Activated CD8-positive, alpha-beta memory T cell treated with anti-CD3 and anti-CD28 coated beads for 1 hour (primary cell): Measurements from ENCODE around the gene ZNF81.
"Not testable (repeated sequence)": the region's sequence is repeated elsewhere in the genome, so short reads cannot be mapped to it uniquely, and the experiment has no call there.

Source experiments
- DNase-seq, 2 donors: peaks; one replicate each; pipeline ENCODE4 v3.0.0-alpha.2; 2020; ENCODE audit warnings: low read depth in 1 of 2; ENCODE audit errors: extremely low read depth in 1 of 2

The ZNF81 gene

DNA sequence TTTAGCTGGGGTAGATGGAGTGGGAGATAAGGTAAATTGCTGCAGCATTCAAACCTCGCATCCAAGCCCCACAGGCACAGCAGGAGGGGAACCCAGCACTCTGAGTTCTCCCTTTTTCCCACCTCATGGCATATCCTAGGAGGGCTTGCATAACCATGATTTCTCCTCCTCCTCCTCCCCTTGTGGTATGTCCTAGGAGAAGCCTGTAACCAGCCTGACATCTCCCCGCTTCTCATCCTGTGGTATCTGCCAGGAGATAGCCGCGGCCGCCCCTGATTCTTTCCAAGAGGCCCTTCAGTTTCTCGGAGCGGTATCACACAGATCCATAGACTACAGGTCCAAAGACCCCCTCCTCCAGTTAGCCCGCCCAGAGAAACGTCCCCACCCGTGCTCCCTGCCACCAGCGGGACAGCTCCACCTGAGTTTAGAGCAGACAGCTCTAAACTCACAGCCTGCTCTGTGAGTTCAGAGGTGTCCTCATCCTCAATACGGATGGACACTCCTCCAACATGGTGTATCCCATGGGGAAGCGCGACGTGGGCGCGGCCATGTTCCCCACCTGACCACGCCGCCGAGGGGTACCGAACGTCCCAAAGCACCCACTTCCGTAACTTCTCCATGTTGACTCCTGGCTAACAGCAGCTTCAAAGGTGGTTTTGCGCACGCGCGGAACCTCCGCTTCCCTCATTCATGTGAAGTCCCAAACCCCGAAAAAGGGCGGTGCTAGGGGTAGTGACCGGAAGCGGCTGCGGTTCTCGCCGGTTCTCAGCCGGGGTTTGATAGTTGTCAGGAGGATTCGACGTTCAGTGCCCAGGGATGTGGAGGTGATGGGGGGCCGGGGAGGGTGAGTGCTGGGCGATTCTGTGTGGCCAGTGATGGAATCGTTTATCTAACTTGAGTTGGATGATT is at the start of gene ZNF81:
Gene ZNF81, plus strand, starts transcription at position 739 of the 909 bp plus-strand sequence. CDS start 9,366 bp downstream, outside the sequence.
- DNase-seq: peak; percentile 78 to 89

DNA sequence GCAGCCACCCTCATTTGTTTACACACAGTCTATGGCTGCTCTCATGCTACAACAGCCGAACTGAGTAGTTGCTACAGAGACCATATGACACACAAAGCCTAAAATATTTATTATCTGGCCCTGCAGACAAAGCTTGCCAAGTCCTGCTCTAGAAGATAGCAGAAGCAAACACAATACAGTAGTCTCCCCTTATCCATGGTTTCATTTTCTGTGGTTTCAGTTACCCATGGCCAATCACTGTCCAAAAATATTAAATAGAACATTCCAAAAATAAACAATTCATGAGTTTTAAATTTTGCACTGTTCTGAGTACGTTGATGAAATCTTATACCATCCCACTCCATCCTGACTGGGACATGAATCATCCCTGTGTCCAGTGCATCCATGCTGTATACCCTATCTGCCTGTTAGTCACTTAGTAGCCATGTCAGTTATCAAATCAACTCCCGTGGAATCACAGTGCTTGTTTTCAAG is 40.2 kb upstream of the ZNF81 start:
- DNase-seq: no peak

DNA sequence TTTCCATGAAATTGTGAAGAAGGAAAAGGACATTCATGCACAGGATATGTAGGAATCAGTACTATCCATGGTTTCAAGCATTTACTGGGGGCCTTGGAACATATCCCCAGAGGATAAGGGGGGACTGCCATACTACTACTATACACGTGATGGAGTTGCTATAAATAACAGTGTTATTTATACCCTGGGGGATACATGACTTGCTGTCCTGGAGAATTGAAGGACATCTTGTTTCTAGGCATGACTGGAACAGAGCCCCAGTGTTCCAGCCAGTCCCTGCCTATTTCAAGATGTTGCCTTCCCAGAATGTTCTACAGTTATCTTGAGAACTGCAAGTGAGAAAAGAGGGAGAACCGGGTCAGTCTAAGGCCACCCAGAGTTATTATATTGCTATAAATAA is 39.6 kb upstream of the ZNF81 start:
- DNase-seq: no peak

DNA sequence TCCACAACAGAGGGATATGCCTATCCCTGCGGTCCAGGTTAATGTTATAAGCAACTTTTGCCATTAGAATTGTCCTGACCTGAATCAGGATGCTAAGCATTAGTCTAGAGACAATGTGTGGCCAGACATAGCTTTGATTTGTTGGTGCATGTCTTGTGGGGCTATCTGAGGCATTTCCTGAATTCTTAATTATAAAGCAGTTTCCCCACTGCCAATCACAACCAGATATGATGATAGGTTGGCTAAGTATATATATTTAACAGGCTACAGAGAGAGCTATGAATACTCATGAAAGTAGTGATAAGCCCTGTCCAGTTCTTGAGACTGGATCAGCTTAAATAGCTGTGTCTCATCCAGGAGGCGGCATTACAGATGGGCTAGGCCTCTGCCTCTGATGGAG is 37.8 kb upstream of the ZNF81 start:
- DNase-seq: no peak

DNA sequence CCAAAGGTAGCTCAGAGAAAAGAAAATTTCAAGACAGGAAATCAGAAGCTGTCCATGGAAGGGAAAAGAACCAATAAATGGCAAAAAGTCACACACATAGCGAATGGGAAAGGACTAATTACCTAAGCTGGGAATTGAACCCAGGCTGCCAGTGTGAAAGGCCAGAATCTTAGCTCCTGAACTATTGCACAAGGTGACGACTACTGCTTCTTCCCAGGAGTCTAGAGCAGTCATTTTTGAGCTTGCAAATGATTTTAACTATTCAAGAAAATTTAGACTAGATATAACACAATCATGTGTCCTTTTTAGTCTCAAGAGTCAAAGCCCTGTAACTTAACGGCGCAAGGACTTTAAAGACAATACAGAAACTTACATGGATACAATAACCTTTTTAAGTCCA is 34.1 kb upstream of the ZNF81 start:
- DNase-seq: no peak

DNA sequence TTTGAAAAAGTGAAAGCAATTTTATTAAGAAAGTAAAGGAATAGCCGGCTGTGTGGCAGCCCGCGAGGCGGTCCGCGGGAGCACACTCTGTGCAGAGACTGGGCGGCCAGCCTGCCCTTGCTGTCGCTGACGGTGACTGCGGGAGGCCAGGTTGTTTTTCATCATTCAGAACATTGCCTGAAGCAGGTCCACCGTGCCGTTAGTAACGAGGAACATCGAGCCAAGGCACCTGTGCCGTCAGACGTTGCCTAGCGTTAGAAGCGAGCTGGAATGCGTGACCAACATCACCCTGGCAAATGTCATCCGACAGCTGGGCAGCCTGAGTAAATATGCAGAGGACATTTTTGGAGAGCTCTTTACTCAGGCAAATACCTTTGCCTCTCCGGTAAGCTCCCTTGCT is 33.6 kb upstream of the ZNF81 start:
- not testable (repeated sequence) for DNase-seq

DNA sequence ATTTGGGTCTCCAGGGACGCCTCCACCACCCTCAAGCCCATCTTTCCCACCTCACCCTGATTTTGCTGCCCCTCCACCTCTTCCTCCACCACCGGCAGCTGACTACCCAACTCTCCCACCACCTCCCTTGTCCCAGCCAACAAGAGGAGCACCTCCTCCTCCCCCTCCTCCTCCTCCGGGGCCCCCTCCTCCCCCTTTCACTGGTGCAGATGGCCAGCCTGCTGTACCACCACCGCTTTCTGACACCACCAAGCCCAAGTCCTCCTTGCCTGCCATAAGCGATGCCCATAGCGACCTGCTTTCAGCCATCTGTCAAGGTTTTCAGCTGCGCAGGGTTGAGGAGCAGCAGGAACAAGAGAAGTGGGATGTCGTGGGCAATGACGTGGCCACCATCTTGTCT is 32.4 kb upstream of the ZNF81 start:
- no peak for DNase-seq

DNA sequence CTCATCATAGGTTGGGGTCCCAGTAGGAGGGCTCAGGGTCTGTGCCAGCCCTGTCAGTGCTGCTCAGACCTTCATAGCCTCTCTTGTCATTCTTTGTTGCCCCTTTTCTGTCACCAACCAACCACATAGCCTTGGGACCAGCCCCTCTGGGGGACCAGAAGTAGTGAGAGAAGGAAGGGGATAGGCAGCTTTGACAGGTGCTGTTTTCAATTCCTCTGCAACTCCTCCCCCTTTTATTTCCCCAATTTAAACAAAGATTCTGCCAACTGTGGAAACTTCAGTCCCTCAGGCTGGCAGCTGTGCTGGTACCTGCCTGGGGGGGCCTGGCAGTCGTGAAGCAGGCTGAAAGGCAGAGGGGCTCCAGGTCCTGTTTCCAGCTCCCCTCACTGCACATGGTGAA is 30.9 kb upstream of the ZNF81 start:
- DNase-seq: not testable (repeated sequence)

DNA sequence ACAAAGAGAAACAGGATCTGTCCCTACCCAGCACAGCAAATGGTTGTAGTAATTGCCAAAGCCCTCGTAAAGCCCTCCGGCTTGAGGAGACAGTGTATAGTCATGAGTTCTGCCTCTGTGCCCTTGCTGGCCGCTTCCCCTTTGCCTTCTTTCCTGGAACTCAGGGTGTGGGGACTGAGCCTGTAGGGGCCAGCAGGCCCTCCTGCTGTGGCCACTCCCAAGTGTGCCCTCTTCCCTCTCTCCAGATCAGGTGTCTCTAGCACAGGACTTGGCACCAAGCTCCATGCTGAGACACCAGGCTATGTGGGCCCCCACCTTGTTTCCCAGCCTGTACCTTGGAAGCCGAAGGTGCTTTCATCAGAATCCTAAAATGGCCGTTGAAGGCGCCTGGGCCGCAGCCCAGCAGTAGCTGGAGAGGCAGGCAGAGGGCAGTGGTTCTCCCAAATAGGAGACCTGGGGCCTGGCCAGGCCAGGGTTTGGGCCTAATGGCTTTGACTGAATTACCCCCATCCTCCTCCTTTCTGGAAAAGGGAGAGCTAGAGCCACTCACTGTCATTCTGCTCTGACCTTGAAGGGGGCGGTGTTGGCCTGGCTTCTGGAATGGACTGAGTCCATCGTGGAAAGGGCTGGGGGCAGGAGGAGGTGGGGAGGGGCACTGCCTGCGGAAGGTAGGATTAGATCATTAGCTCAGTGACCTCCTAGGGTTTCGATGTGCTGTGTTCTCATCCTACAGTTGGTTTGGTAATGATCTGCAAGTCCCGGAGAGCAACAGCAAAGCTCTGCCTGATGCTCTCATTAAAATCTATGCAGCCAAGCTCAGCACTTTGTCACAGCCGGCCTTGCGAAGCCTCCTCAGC is 30.1 kb upstream of the ZNF81 start:
- DNase-seq: not testable (repeated sequence)

DNA sequence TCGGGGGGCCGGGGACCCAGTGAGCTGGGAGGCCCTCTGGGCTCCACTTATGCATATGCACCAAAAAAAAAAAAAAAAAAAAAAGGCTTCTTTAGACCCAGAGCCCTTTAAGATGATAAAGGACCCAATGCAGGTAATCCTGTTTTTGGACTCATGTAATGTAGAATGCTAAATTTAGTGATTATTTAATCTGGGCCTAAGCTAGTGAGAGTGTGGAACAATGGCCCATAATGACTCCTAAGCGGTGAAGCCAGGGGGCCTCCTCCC is 29.5 kb upstream of the ZNF81 start:
- DNase-seq: not testable (repeated sequence)

DNA sequence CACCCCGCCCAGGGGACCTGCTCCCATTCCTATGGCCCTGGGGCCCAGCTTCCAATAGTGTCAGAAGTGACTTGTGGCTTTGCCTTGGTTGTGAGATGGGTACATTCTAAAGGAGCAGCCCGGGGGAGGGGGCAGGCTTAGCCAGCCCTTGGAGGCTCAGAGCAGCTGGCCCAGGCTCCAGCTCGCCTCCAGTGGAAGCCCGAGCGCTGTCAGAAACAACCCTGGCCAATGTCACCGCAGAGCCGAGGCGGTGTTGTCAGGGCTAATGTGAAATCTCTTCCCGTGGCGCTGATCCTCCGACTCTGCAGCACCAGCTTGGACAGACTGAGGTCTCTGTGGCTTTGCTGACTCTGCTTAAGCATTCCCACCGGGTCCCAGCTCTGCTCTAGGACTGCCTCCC is 29.2 kb upstream of the ZNF81 start:
- no peak for DNase-seq

DNA sequence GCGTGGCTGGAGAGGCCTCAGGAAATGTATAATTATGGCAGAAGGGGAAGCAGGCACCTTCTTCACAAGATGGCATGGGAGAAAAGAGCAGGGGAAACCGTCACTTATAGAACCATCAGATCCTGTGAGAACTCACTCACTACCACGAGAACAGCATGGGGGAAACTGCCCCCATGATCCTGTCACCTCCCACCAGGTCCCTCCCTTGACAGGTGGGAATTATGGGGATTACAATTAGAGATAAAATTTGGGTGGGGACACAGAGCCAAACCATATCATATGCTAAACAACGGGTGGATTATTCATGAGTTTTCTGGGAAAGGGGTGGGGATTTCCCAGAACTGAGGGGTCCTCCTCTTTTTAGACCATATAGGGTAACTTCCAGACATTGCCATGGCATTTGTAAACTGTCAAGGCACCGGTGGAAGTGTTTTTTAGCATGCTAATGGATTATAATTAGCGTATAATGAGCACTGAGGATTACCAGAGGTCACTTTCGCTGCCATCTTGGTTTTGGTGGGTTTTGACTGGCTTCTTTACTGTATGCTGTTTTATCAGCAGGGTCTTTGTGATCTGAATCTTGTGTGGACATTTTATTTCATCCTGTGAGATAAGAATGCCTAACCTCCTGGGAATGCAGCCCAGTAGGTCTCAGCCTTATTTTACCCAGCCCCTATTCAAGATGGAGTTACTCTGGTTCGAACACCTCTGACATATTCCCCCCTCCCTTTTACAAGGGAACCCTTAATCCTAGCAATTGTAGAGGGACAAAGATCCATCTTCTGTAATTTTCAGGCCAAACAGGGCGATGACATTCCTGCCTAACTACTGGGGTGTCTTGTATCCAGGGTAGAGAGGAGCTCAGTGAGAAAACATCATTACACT is 27.6 kb upstream of the ZNF81 start:
- no peak for DNase-seq

DNA sequence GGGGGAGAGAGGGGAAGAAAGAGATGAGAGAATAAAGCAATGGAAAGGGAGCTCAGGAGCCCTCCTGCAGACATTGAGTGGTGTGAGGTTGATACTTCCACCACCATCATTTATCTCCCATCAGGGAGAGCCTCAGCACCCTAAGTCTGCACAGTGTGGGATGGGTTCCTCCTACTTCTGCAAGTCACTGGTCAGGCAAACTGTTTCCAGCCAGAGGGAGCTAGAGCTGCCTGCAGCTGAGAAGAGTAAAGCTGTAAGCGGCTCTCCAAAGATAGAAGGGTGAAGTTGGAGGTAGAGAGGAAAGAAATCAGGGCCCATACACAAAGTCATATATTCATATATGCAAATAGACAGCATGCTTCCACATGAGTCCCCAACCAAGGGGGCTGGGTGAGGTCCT is 21.9 kb upstream of the ZNF81 start:
- DNase-seq: no peak

DNA sequence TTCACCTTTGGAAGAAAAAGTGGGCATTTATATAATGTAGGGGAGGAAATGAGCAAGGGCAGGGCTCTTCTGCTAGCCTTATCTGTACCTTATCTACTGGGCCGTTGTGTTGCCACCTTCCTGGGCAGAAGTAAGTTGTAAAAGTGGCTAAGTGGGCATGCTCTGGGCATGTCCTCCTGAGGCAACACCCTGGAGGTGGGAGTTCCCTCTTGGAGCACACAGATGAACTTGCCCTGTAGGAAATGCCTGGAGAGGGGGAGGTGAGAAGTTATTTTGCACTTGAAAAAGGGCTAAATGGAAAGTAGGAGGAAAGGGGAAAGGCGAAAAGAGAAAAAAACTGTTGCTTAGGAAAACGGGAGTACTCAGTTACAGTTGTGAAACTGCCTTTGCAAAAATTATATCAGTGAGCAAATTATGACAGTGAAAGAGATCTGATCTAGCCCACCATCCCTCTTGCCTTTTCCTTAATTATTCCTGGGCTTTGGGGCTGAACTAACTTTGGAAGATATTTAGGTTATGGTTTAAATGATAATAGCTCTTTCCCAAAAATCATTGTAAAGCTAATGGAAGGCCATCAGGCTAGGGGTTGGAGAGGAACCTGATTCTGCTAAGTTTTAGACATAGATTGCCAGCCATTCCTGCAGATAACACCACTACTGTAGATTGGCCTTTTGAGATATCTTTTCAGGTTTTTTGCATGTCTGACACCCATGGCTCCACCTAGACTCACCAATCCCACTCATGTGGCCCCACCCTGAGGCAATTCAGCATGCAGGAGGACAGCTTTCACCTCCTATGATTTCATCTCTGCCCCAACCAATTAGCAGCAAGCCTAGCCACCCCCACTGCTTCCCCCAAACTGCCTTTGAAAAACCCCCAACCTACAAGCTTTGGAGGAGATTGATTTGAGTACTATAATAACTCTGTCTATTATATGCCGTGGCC is 20.5 kb upstream of the ZNF81 start:
- DNase-seq: no peak

DNA sequence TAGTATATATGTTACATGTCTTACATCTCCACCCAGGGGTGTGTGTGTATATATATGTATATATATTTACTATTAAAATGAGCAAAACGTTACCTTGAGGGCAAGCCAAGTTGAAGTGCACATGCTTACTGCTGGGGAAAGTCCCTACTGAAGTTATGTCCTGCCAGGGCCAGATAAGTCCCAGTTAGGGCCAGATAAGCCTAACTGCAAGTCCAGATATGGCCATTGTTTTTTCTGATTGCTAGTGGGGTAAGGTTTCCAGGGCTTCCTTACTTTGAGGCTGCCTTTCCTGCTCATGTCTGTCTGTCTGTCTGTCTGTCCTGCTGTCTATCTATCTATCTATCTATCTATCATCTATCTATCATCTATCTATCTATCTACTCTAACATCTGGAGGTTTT is 19.3 kb upstream of the ZNF81 start:
- DNase-seq: no peak

DNA sequence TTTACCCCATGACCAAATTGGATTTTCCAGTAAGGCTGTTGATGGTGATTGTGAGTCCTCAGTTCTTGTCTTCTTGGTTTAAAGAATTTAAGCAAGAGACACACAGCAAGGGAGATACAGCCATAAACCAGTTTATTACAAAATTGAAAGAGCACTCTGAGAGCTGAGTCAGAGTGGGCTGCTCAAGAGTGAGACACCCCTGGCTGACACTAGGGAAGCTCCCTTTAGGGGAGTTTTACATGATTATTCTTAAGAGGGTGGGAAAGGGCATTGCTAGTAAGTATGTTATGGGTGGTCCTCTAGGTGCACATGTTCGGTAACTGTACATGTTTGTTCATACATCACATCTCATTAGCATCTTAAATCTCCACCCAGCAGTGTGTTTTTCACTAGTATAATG is 18.8 kb upstream of the ZNF81 start:
- no peak for DNase-seq

DNA sequence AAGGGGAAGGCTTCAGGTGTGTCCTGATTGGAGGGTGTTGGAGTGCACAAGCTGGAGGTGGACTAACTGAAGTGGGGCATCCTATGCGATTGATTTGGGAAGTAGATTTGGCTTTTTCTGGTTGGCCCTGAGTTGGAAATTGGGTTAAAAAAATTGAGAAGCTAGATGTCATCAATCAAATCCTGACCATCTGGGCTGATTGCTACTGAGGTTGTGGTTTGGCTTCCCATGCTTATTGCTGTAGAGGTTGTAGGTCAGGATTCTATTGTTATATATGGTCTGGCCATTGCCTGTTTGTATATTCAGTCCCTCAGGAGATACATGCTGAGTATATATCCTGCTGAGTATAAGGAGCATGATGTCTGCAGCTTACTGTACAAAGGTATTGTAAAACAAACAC is 7.7 kb upstream of the ZNF81 start:
- no peak for DNase-seq

DNA sequence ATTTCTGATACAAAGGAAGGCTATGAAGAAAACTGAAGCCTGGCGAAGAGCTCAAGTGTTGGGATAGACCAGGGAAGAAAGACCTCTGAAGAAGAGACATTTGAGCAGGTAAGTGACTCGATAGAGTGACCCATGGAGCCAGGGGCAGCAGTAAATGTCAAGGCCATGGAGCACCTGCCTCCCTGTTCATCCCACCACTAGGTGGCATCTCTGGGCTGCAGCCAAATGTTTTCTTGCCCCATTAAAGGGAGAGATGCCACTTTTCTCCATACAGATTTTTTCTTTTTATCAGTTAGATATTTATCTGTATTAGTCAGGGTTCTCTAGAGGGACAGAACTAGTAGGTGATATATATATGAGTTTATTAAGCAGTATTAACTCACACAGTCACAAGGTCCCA is 4.9 kb upstream of the ZNF81 start:
- peak in 1 of 2 donors; percentile 29 for DNase-seq

DNA sequence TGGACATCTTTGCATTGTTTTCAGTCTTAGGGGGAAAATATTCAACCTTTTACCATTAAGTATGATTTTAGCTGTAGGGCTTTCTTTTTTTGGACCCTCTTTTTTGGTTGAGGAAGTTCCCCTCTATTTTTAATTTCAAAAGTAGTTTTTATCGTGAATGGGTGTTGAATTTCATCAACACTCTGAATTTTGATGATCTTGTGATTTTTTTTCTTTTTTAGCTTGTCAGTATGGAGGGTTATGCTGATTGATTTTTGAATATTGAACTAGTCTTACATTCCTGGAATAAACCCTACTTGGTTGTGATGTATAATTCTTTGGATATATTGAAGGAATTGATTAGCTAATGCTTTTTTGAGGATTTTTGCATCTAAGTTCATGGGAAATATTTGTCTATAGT is 1.7 kb downstream of the ZNF81 start:
- DNase-seq: no peak

DNA sequence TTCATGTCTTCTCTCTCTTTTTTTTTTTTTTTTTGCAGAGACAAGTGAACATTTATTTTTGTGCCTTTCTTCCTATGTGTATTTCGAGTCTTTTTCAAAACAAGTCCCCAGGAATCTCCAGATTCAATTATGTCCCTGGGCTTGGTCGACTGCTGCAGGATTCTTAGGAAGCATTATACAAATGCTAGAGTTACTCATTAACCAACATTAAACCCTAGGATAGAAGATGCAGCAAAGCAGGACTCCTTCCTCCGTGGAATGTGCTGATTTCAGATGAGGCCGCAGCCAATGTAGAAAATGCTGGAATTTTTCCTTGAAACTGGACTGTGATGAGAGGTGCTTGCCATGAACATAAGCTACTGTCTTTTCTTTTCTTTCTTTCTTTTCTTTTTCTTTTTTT is 3.4 kb downstream of the ZNF81 start:
- no peak for DNase-seq
